SKM-1 treated with dmso at 0.1 percent for 144 hours (cell line): Measurements from ENCODE around the gene SLC35B2.
A peak's percentile ranks its signal among the peaks of the same experiment; 100 is the strongest.

Source experiments
- DNase-seq: peaks from one replicate; lab custom pipeline; 2025; ENCODE audit not compliant: unreplicated experiment; lab: John Stamatoyannopoulos, UW

Gene SLC35B2

DNA sequence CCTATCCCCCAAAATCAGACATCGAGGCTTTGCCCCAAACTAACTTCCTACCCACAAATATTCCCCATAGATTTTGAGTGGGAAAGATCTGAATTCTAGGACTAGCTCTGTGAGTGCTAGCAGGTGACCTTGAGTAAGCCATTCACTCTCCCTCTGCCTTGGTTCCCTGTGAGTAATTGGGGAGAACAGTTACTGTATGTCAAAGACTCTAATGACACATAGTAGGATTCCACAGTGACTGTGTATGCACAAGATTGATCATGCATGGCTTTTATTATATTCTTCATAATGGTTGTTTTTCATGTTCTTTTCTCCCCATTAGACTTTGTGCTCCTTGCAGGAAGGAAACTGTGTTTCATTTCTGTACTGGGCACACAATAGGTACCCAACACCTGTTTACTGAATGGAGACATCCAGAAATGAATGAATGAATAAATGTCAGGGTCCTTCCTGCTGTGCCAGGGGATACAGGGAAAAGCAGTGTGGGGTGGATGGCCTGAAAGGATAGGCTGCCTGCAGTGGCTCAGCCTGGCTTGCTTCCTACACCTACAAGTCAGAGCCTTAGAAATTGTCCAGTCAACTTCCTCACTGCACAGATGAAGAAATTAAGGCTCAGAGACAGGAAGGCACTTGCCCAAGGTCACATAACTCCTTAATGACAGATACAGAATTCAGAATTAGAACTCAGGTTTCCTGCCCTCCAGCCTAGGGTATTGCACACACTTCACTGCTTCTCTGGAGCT is 12.0 kb upstream of the SLC35B2 start:
- peak; percentile 38 for DNase-seq

DNA sequence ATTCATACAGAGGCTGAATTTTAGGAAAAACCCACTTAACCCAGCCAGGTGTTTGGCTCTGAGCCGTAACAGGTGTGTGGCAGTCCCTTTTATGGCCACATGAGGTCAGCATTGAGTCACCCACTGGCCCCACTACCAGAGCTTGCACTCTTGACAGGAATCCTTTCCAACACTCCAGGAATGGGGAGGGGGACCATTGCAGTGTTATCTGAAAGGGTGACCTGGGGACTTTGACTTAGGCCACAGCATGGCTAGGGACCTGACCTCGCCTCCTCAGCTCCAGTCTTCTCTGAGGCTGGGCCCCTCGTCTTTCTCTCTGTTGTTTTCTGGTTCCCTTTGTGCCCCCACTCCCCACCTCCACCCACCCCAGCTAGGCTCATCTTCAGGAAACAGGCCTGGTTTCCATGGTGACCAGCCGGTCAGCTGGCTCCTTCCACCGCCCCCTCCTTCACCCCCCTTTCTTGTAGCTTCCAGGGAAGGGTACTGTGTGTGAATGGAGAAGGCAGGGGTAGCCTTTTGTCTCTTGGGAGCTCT is 10.8 kb upstream of the SLC35B2 start:
- no peak for DNase-seq

DNA sequence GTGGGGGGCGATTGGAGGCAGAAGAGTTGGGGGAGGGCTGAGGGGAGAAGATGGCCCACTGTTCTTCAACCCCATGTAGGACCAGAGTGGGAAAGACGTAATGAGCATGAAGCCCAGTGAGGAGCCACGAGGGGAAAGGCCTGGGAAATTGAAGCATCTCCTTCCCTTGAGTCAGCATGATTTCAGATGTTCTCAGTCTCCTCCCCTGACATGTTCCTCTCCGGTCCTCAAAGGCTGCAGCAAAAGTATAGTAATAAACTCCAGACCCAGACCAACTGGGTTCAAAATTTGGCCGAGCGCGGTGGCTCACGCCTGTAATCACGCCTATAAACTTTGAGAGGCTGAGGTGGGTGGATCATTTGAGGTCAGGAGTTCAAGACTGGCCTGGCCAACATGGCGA is 9.9 kb upstream of the SLC35B2 start:
- DNase-seq: no peak

DNA sequence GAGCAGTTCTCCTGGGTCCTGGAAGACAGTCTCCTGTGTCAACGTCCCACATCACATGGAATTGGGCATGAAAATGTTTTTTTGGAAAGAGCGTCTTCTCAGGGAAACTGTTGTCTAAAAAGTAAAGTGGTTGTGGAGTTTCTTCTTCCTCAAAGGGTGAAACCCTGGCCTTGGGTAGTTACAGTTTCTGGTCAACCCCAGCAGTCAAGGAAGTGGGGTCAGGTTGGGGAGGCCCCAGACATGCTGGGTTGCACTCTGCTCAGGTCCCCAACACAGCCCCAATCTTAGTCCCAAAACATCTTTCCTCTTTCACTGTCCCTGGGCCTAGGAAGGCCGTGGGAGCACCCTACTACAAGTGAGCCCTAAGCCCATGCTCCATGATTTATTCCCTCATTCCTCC is 9.0 kb upstream of the SLC35B2 start:
- DNase-seq: no peak

- no peak for DNase-seq
Measured at GRCh38 chr6:44265722-44266233, 8.4 kb upstream of the SLC35B2 start.

- peak; percentile 54 for DNase-seq
Measured at GRCh38 chr6:44265007-44265721, 7.8 kb upstream of the SLC35B2 start, which contains the start of gene NFKBIE. Gene NFKBIE (minus strand): TSS chr6:44265551. CDS start chr6:44265346, 205 bp downstream.

DNA sequence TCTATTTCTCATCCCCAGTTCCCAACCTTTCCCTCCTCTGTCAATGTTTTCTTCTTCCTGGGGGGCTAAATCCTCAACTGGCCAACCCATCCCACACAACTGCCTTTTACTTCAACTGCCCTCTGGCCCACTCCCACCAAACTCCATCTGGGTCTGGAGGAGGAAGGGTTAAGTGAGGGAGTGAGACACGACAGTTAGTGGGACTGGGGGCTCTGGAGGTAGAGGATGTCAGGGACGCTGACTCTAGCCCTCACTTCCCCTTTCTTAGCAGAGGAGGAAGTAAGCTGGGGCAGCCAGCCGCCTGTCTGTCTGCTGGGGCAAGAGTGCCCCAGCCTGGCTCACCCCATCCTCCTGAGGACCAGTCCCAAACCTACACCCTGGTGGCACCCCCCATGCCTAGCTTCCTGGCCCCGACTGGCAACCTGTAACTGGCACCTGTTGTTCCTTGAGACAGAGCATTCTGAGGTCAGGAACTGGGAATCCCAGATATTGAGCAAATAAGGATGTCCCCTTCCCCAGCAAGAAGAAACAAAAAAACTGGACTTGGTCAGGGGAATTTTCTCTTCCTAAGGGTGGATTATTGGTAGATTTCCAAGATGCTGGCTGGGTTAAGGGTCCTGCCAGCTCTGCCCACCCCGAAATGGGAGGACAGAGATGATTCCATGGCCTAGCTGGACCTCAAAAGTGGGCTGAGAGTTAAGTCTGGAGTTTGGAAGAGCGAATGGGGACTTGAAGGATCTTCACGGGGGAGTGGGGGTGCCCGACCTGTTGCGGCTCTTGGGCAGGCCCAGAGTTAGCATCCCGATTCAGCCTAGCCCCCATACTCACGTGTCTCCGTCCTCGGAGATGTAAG is 7.1 kb upstream of the SLC35B2 start:
- DNase-seq: peak; percentile 89

- no peak for DNase-seq
Measured at GRCh38 chr6:44263354-44264100, 6.2 kb upstream of the SLC35B2 start.

GRCh38 chr6:44262467-44263353 is 5.4 kb upstream of the SLC35B2 start:
- no peak for DNase-seq

GRCh38 chr6:44261581-44261980 is 4.3 kb upstream of the SLC35B2 start:
- DNase-seq: no peak

GRCh38 chr6:44260451-44261297 is 3.3 kb upstream of the SLC35B2 start:
- no peak for DNase-seq

GRCh38 chr6:44260011-44260410 is 2.7 kb upstream of the SLC35B2 start:
- DNase-seq: no peak

- no peak for DNase-seq
Measured at GRCh38 chr6:44258921-44259320, 1.6 kb upstream of the SLC35B2 start.

- no peak for DNase-seq
Measured at GRCh38 chr6:44258325-44258863, 1.1 kb upstream of the SLC35B2 start.

DNA sequence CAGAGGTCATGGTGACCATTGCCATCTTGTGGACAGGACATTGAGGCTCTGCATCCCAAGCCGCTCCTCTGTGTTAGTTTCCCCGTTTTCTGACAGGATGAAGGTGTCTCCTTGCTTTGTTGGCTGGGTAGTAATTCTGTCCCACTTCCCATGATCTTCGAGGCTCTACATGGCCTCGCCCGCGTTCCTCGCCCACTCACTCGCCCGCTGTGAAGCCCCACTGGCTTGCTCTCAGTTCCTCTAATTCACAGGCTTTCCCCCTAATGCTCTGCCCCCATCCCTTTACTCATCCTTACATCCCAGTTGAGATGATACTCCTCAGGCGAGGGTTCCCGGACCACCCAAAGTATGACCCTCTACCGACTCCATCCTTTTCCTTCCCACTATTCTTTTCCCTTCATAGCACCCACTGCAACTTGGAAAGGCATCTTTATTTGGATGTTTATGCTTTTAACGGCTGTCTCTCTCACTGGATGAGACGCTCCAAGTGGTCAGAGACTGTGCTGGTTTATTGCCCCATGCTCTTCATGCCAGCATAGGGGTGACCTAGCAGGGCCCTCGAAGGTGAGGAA is 511 bp upstream of the SLC35B2 start:
- no peak for DNase-seq

GRCh38 chr6:44256775-44257024 is 628 bp downstream of the SLC35B2 start:
- DNase-seq: no peak

DNA sequence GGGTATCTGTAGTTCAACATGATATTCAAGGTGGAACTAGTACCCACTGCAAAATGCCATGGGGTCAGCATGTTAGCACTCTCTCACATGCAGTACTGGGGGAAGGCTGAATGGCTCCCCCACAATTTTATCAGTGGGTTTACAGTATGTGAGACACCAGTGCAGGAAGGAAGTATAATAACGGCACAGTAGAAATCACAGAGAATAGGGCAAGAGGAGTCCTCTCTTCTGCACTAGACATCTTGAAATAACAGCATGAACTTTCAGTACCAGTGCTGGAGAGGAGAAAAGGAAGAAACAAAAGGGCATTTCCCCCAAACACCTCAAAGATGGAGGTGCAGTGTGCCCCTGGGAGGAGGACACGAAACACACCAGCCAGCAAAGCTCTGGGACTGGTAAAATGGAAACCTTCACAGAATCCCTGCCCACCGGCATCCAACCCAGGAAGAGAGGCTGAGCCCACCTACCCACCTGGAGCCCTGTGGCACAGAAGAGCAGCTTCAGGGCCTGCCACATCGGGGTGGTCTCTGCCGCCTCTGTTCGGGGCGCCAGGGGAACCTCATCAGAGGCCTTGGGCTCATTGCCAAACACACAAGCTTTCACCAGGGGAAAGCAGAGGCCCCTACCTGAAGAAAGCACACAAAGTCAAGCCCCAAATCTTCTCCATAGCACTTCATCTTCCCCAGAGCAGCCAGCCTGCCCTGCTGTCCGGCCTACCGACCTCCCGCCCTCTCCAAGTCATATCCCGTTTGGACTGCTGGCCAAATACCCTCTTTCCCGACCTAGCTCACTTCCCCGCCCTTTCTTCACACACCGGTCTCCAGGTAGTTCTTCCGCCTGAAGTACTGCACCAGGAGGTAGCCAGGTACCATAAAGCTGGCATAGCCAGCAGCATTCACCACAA is 1.2 kb downstream of the SLC35B2 start:
- DNase-seq: no peak
